ENCODE data around the gene YBX2.

DNA sequence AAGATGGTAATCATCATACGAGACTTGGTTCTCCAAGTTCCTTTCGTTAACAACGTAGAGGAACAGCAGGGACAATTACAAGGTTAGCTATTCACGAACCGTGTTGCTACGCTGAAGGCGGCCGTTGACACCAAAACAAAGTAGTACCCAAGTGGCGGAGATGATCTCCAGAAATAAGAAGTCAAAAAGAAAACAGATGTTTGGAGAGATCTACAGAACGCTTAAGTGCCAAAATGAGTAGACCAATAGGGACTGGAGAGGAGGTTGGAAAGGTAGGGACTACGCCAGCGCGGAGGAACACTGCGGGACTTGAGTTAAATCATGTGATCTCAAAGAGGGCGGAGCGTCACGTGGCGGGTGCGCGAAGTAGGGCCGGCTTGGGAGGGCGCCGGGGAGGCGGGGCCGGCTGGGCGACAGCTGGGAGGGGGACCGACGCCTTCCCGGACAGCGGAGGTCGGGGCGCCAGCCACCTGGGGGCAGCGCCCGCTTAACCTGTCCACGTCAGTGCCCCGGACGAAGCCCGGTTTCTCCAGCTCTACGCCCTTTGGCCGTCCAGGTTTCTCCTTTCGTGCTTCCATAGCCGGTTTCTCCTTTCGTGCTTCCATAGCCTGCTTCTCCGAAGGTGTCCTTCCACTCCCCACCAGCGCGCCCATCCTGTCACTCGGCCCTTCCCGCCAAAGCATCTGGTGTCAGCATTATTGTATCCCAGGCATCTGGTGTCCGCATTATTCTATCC lies 51.6 kb downstream of the YBX2 start:
- TF ChIP-seq EZH2phosphoT487 (IDR thresholded peaks at IDR 0.05; ENCODE audit: insufficient read depth, low read depth) (no peak), EZH2 (IDR thresholded peaks at IDR 0.05; ENCODE audit: insufficient read depth, poor library complexity, severe bottlenecking) (no peak)
